H9 (cell line): Measurements from ENCODE around the gene TMEM213. TPM values are rescaled to one million over a fixed set of nuclear protein-coding genes. Genes with fewer than 3 reads are reported as not detected.
A peak's percentile ranks its signal among the peaks of the same experiment; 100 is the strongest.

Experiments used
- DNase-seq: peaks from one replicate; pipeline ENCODE4 v3.0.0-alpha.2; 2017
- H2AFZ ChIP-seq: one replicate; pipeline ENCODE4 v1.6.1; 2013; ENCODE audit warnings: mild to moderate bottlenecking, low read length, control low read depth, moderate library complexity
- H2AK5ac ChIP-seq: 2 replicates; pipeline ENCODE4 v1.6.1; 2013; ENCODE audit warnings: low read length, control low read depth, mixed read lengths; ENCODE audit not compliant: insufficient read length
- H2BK120ac ChIP-seq: one replicate; pipeline ENCODE4 v1.6.1; 2013; ENCODE audit warnings: low read depth, mild to moderate bottlenecking, low read length, control low read depth, inconsistent platforms; ENCODE audit not compliant: poor library complexity, severe bottlenecking
- H2BK12ac ChIP-seq: 2 replicates; pipeline ENCODE4 v1.6.1; 2013; ENCODE audit warnings: low read length, control low read depth, mixed read lengths, low read depth; ENCODE audit not compliant: insufficient read length
- H2BK15ac ChIP-seq: 2 replicates; pipeline ENCODE4 v1.6.1; 2013; ENCODE audit warnings: low read depth, low read length, control low read depth
- H2BK20ac ChIP-seq: one replicate; pipeline ENCODE4 v1.6.1; 2013; ENCODE audit warnings: low read depth, mild to moderate bottlenecking, low read length, control low read depth, inconsistent platforms; ENCODE audit not compliant: poor library complexity, severe bottlenecking
- H2BK5ac ChIP-seq: 2 replicates; pipeline ENCODE4 v1.6.1; 2013; ENCODE audit warnings: low read length, control low read depth, mixed read lengths; ENCODE audit not compliant: insufficient read length
- H3K14ac ChIP-seq: 2 replicates; pipeline ENCODE4 v1.6.1; 2013; ENCODE audit warnings: low read length, control low read depth; ENCODE audit not compliant: insufficient read depth
- H3K18ac ChIP-seq: 2 replicates; pipeline ENCODE4 v1.6.1; 2013; ENCODE audit warnings: low read depth, mild to moderate bottlenecking, mixed read lengths, low read length, control low read depth; ENCODE audit not compliant: insufficient read length
- H3K23ac ChIP-seq: 2 replicates; pipeline ENCODE4 v1.6.1; 2013; ENCODE audit warnings: low read length, control low read depth, mixed read lengths, low read depth; ENCODE audit not compliant: insufficient read length
- H3K23me2 ChIP-seq: 2 replicates; pipeline ENCODE4 v1.6.1; 2013; ENCODE audit warnings: low read depth, mild to moderate bottlenecking, mixed read lengths, low read length, control low read depth; ENCODE audit not compliant: insufficient read length, poor library complexity, severe bottlenecking
- H3K27ac ChIP-seq: 2 replicates; pipeline ENCODE4 v1.5.1; 2013; ENCODE audit warnings: low read length, control low read depth, mixed read lengths, low read depth; ENCODE audit not compliant: insufficient read length
- H3K27me3 ChIP-seq: 2 replicates; pipeline ENCODE4 v1.6.1; 2013; ENCODE audit warnings: low read length, control low read depth, inconsistent platforms; ENCODE audit not compliant: insufficient read depth
- H3K4ac ChIP-seq: 2 replicates; pipeline ENCODE4 v1.6.1; 2013; ENCODE audit warnings: low read depth, mild to moderate bottlenecking, control low read depth, inconsistent platforms, low read length, moderate library complexity
- H3K4me1 ChIP-seq: 2 replicates; pipeline ENCODE4 v1.6.1; 2013; ENCODE audit warnings: low read length, control low read depth, inconsistent platforms; ENCODE audit not compliant: insufficient read depth
- H3K4me2 ChIP-seq: 2 replicates; pipeline ENCODE4 v1.6.1; 2013; ENCODE audit warnings: low read length, control low read depth, mixed read lengths; ENCODE audit not compliant: insufficient read length, insufficient read depth
- H3K56ac ChIP-seq: 2 replicates; pipeline ENCODE4 v1.6.1; 2013; ENCODE audit warnings: low read depth, mild to moderate bottlenecking, mixed read lengths, low read length, control low read depth; ENCODE audit not compliant: insufficient read length
- H3K79me1 ChIP-seq: 2 replicates; pipeline ENCODE4 v1.6.1; 2013; ENCODE audit warnings: low read depth, mild to moderate bottlenecking, moderate library complexity, low read length, control low read depth, inconsistent platforms; ENCODE audit not compliant: insufficient read depth, poor library complexity, severe bottlenecking
- H3K79me2 ChIP-seq: 2 replicates; pipeline ENCODE4 v1.6.1; 2013; ENCODE audit warnings: low read length, control low read depth, inconsistent platforms; ENCODE audit not compliant: insufficient read depth
- H3K9ac ChIP-seq: 2 replicates; pipeline ENCODE4 v1.6.1; 2013; ENCODE audit warnings: low read length, control low read depth, mixed read lengths; ENCODE audit not compliant: insufficient read length; ENCODE audit errors: extremely low read depth
- H3K9me3 ChIP-seq: one replicate; pipeline ENCODE4 v1.6.1; 2013; ENCODE audit warnings: low read depth, low read length, inconsistent platforms; ENCODE audit not compliant: control insufficient read depth
- H3T11ph ChIP-seq: one replicate; pipeline ENCODE4 v1.6.1; 2013; ENCODE audit warnings: mild to moderate bottlenecking, low read length, control low read depth, inconsistent platforms
- H4K20me1 ChIP-seq: one replicate; pipeline ENCODE4 v1.6.1; 2013; ENCODE audit not compliant: control insufficient read depth, insufficient read length, insufficient read depth
- H4K5ac ChIP-seq: 2 replicates; pipeline ENCODE4 v1.6.1; 2013; ENCODE audit warnings: low read depth, mild to moderate bottlenecking, mixed read lengths, low read length, control low read depth; ENCODE audit not compliant: insufficient read length
- H4K8ac ChIP-seq: replicated peaks from 2 replicates; pipeline ENCODE4 v1.6.1; 2013; ENCODE audit warnings: low read length, control low read depth, mixed read lengths, low read depth; ENCODE audit not compliant: insufficient read length
- H4K91ac ChIP-seq: 2 replicates; pipeline ENCODE4 v1.6.1; 2013; ENCODE audit warnings: low read depth, mild to moderate bottlenecking, moderate library complexity, mixed read lengths, low read length, control low read depth; ENCODE audit not compliant: insufficient read length
- H3K27ac Mint-ChIP-seq, 3 experiments: 2 replicates in 2 of 3; 3 replicates in 1 of 3; pipeline ENCODE4 v1.8.0; 2020 to 2021; ENCODE audit warnings: mixed read lengths in 3 of 3, mild to moderate bottlenecking in 1 of 3, moderate library complexity in 1 of 3
- H3K27me3 Mint-ChIP-seq: 2 replicates; pipeline ENCODE4 v1.8.0; 2021; ENCODE audit warnings: low read depth, mild to moderate bottlenecking, moderate library complexity, mixed read lengths
- H3K36me3 Mint-ChIP-seq, 3 experiments: 2 replicates in 2 of 3; 3 replicates in 1 of 3; pipeline ENCODE4 v1.8.0; 2020 to 2021; ENCODE audit warnings: low read depth in 3 of 3, mixed read lengths in 3 of 3; ENCODE audit not compliant: insufficient read depth in 1 of 3
- H3K4me1 Mint-ChIP-seq, 2 experiments: 2 replicates each; pipeline ENCODE4 v1.8.0; 2020; ENCODE audit warnings: mixed read lengths in 2 of 2
- H3K4me3 Mint-ChIP-seq, 2 experiments: 2 replicates in 1 of 2; 3 replicates in 1 of 2; pipeline ENCODE4 v1.8.0; 2020 to 2021; ENCODE audit warnings: mild to moderate bottlenecking in 2 of 2, mixed read lengths in 2 of 2, moderate library complexity in 1 of 2
- H3K9me3 Mint-ChIP-seq, 2 experiments: 2 replicates in 1 of 2; 3 replicates in 1 of 2; pipeline ENCODE4 v1.8.0; 2020; ENCODE audit warnings: mild to moderate bottlenecking in 2 of 2, mixed read lengths in 2 of 2, moderate library complexity in 1 of 2
- WGBS: extraction: QIAGEN DNeasy Blood & Tissue Kit; methylation state at CpG from one replicate; pipeline ENCODE4 v1.1.7; 2013; ENCODE audit warnings: missing lambda C conversion rate, low lambda C conversion rate, mixed read lengths; ENCODE audit not compliant: insufficient read length; ENCODE audit errors: extremely low coverage; 5-methylcytosine and 5-hydroxymethylcytosine counted together
- total RNA-seq: library from RNA; stranded (reverse); gene quantifications from 2 replicates; pipeline ENCODE4 v1.2.1, GENCODE V29; 2021
- TF ChIP-seq, protein P1 (sequence below): fragments of 200-600 bp; sonication (generic); conservative IDR thresholded peaks from 3 replicates; pipeline ENCODE4 v1.8.0; 2021; ENCODE audit warnings: antibody characterized with exemption, mild to moderate bottlenecking

The TMEM213 gene
- total RNA-seq, 1 experiment from 2014 or later, result 0.22 TPM

DNA sequence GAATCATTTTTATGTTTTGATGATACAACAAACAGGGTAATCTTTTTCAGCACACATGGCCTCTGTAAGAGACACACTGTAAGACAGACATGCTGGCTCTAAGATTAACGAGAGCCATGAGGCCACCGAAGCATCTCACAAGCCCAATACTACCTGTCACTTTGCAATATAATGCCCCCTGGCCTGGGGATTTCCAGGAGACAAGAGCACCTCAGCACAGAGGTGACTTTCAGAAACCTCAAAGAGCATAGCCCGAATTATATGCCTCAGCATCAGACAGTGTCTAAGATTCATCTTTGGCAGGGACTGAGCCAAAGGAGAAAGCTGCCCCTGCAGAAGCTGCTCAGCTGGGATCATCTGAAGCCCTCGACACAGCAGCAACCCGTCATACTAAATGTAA lies 44.2 kb upstream of the TMEM213 start:
- H3K79me1 ChIP-seq, result no peaks in the 10 kb centered on the region
- H3K27me3 ChIP-seq, result no peaks in the 10 kb centered on the region
- H3K4me1 Mint-ChIP-seq, result peaks cover 38 to 39% of the 10 kb centered on the region in 2 experiments
- no peak overlapping the region for H4K8ac ChIP-seq
- H2BK5ac ChIP-seq, result no peak overlapping the region
- TF ChIP-seq, protein P1, sequence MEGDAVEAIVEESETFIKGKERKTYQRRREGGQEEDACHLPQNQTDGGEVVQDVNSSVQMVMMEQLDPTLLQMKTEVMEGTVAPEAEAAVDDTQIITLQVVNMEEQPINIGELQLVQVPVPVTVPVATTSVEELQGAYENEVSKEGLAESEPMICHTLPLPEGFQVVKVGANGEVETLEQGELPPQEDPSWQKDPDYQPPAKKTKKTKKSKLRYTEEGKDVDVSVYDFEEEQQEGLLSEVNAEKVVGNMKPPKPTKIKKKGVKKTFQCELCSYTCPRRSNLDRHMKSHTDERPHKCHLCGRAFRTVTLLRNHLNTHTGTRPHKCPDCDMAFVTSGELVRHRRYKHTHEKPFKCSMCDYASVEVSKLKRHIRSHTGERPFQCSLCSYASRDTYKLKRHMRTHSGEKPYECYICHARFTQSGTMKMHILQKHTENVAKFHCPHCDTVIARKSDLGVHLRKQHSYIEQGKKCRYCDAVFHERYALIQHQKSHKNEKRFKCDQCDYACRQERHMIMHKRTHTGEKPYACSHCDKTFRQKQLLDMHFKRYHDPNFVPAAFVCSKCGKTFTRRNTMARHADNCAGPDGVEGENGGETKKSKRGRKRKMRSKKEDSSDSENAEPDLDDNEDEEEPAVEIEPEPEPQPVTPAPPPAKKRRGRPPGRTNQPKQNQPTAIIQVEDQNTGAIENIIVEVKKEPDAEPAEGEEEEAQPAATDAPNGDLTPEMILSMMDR, result no peak
- no peaks in the 10 kb centered on the region for H4K20me1 ChIP-seq
- H3K9me3 Mint-ChIP-seq, result no peaks in the 10 kb centered on the region
- H3K9me3 ChIP-seq, result no peaks in the 10 kb centered on the region
- no peaks in the 10 kb centered on the region for H3K23me2 ChIP-seq
- no peak overlapping the region for H2BK15ac ChIP-seq
- H3K4me2 ChIP-seq, result no peak overlapping the region
- no peak overlapping the region for H3K18ac ChIP-seq
- no peak overlapping the region for H3K4ac ChIP-seq
- WGBS, result no CpG with 5 or more reads among the region's 5 CpGs
- no peak overlapping the region for H3T11ph ChIP-seq
- H2BK12ac ChIP-seq, result no peak overlapping the region
- H2AFZ ChIP-seq, result no peak overlapping the region
- peak overlapping the region in 1 of 3 experiments; percentile 32; a peak in 1 of 7 replicates for H3K27ac Mint-ChIP-seq
- H4K5ac ChIP-seq, result no peak overlapping the region
- no peak overlapping the region for H4K91ac ChIP-seq
- no peak for DNase-seq
- H3K79me2 ChIP-seq, result no peaks in the 10 kb centered on the region
- no peak overlapping the region for H2AK5ac ChIP-seq
- no peak overlapping the region for H3K23ac ChIP-seq
- H3K27me3 Mint-ChIP-seq, result no peaks in the 10 kb centered on the region; the same call in 1 of the 2 replicates
- no peak overlapping the region for H3K56ac ChIP-seq
- H3K14ac ChIP-seq, result no peak overlapping the region
- H3K36me3 Mint-ChIP-seq, result no peaks in the 10 kb centered on the region
- H3K4me1 ChIP-seq, result no peaks in the 10 kb centered on the region
- no peak overlapping the region for H3K4me3 Mint-ChIP-seq
- no peak overlapping the region for H2BK20ac ChIP-seq
- no peak overlapping the region for H3K9ac ChIP-seq
- no peak overlapping the region for H2BK120ac ChIP-seq
- no peak overlapping the region for H3K27ac ChIP-seq
